ENCODE measurements around the gene SMAD7.

GRCh38 chr18:48990481-48991318, 39.9 kb upstream of the SMAD7 start:
- TF ChIP-seq POLR2A (IDR thresholded peaks at IDR 0.05) (no peak), POLR2AphosphoS5 (IDR thresholded peaks at IDR 0.05; ENCODE audit: insufficient read depth in 1 of 2, low read depth in 1 of 2) (no peak)

Measured in vagina (tissue), 2 donors.